ENCODE data around the gene C18orf54.
"Not testable (repeated sequence)": the region's sequence is repeated elsewhere in the genome, so short reads cannot be mapped to it uniquely, and the experiment has no call there.

The C18orf54 gene

DNA sequence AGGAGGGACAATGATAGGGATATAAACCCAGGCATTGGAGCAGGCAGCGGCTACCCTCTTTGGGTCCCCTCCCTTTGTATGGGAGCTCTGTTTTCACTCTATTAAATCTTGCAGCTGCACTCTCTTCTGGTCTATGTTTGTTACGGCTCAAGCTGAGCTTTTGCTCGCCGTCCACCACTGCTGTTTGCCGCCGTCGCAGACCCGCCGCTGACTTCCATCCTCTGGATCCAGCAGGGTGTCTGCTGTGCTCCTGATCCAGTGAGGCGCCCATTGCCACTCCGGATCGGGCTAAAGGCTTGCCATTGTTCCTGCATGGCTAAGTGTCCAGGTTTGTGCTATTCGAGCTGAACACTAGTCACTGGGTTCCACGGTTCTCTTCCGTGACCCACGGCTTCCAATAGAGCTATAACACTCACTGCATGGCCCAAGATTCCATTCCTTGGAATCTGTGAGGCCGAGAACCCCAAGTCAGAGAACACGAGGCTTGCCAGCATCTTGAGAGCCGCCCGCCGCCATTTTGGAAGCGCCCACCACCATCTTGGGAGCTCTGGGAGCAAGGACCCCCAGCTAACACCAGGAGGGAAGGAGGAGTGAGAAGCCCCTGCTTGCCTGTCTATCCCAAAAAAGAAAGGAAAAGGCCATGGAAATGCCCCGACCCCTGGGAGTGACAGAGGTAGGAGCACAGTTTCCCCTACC lies 29.2 kb downstream of the C18orf54 start:
- DNase-seq (ENCODE audit: low read depth): not testable (repeated sequence)

GRCh38 chr18:54387631-54388030 lies 29.9 kb downstream of the C18orf54 start:
- DNase-seq (ENCODE audit: low read depth): no peak

GRCh38 chr18:54388203-54389142 lies 30.8 kb downstream of the C18orf54 start:
- DNase-seq (ENCODE audit: low read depth): peak; percentile 88

GRCh38 chr18:54389143-54389505 lies 31.4 kb downstream of the C18orf54 start:
- DNase-seq (ENCODE audit: low read depth): no peak

GRCh38 chr18:54390838-54391237 lies 33.1 kb downstream of the C18orf54 start:
- no peak for DNase-seq (ENCODE audit: low read depth)

DNA sequence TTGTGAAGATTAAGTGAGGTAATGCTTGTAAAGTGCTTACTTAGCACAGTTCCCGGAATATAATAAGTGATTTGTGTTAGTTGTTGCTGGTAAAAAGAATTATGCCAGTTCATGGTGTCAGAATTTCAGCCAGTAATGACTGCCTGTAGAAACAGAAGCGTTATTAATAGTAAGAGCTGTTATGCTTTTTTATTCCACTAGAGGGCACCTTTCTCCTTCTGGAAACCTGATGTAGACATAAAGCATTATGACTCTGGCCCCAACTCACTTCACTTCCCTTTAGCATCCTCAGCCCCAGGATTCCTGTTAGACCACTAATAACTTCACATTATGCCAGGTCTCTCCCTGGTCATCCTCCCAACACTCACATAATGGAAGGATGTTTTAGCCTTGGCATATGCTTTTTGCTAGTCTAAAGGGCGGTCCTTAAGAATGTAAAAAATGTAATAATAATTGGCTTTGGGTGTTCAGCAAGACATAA lies 34.9 kb downstream of the C18orf54 start:
- DNase-seq (ENCODE audit: low read depth): peak; percentile 34

GRCh38 chr18:54393648-54394294 lies 36.1 kb downstream of the C18orf54 start:
- no peak for DNase-seq (ENCODE audit: low read depth)

- DNase-seq (ENCODE audit: low read depth): no peak
These were observed 39.1 kb downstream of the C18orf54 start for GRCh38 chr18:54396760-54397159.

GRCh38 chr18:54405290-54405689 lies 47.6 kb downstream of the C18orf54 start:
- no peak for DNase-seq (ENCODE audit: low read depth)

DNA sequence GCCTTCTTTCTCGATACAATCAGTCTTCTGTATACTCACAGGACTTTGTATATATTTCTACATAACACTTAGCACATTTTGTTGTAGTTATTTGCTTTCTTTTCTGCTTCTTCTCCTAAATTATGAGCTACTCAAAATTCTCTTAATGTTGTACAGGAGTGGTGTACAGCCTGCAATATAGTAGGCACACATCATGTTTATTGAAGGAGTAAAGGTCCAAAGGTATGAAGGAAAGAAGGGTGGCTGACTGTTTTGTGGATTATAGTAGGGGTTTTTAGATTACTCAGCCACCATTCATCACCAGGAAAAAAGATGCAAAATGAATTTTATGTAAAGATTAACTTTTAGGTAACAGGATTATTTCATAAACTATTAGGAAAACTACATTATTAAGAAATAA lies 54.1 kb downstream of the C18orf54 start:
- DNase-seq (ENCODE audit: low read depth): no peak

DNA sequence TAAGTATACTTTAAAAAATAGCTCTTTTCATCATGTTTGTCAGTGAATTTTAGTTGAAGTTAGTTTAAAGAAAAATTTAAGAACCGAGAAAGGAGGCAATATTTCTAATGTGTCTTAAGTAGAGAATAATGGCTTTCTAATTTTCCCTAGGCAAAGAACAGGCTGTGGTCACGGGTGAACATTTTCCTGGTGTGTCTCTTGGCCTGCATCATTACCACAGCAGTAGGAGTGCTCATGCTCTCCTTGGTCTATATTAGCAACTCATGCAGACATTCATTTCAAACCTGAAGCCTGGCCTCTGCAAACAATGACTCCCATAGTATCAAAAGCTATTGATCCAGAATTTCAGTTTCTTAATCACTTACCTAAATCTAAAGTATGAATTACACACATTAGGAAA lies 57.4 kb downstream of the C18orf54 start:
- no peak for DNase-seq (ENCODE audit: low read depth)

DNA sequence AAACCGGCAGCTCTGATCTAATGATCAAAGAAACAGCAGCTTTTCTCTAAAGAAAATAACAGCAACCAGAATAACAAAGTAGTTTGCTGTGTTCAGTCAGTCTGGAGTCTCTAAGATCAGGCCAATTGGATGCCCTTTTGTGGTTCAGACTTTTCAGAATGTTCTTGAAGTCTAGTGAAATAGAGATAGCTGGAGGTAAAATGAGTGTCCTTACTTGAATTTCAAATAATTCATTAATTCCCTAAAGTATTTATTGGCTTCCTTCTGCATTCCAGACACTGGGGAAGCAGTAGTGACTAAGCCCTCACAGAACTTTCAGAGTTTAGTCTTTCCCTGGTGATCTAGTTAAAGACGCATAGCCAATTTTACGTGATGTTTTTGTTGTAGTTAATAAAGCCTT lies 58.7 kb downstream of the C18orf54 start:
- DNase-seq (ENCODE audit: low read depth): peak; percentile 51

- no peak for DNase-seq (ENCODE audit: low read depth)
These were observed 66.1 kb downstream of the C18orf54 start for GRCh38 chr18:54423831-54424230.

DNA sequence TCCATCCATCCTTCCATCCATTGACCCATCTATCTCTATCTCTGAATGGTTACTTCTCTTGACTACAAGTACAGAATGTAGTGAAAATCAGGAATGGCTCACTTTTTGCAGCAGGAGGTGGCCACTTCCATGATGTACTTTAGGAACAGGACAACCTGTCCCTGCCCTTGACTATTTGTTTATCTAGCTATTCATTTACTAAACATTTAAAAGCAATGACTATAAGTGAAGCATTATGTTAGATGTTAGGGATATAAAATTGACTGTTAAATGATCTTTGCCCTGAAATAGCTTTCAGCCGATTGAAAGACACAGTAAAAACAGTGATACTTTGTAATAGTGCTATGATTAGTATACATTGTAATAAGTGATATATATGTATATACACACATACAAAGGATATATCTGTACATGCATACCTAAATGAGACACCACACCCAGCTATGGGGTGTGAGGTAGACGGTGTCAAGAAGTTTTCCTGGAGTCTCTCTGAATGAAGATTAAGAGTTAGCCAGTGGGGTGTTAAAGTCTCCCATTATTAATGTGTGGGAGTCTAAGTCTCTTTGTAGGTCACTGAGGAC lies 68.5 kb downstream of the C18orf54 start:
- no peak for DNase-seq (ENCODE audit: low read depth)
